SU-DHL-6 (cell line): Measurements from ENCODE around the gene AXIN2.

Source experiments
- H2AFZ ChIP-seq: fragments of 200-600 bp; sonication (generic); 2 replicates; pipeline ENCODE4 v1.6.1; 2014; ENCODE audit warnings: low read depth, mild to moderate bottlenecking, moderate library complexity, mixed read lengths, antibody characterized with exemption, low read length; ENCODE audit not compliant: severe bottlenecking
- H3F3A ChIP-seq: fragments of 200-600 bp; shearing (Covaris generic); 2 replicates; pipeline ENCODE4 v1.6.0; 2016; ENCODE audit warnings: antibody characterized with exemption, mild to moderate bottlenecking; ENCODE audit not compliant: insufficient read depth
- H3K27ac ChIP-seq: fragments of 200-600 bp; sonication (generic); 2 replicates; pipeline ENCODE4 v1.5.1; 2016; ENCODE audit warnings: low read depth, mild to moderate bottlenecking, low read length, moderate library complexity, mixed read lengths
- H3K27me3 ChIP-seq: fragments of 200-600 bp; sonication (generic), shearing (Covaris generic); 2 replicates; pipeline ENCODE4 v1.6.0; 2014; ENCODE audit warnings: mild to moderate bottlenecking, low read length
- H3K36me3 ChIP-seq: fragments of 200-600 bp; sonication (generic); 2 replicates; pipeline ENCODE4 v1.6.1; 2014; ENCODE audit warnings: mild to moderate bottlenecking, low read length, mixed read lengths
- H3K4me2 ChIP-seq: fragments of 300-600, 200-600 bp; shearing (Covaris generic), sonication (generic); 2 replicates; pipeline ENCODE4 v1.6.0; 2014; ENCODE audit warnings: low read length, low read depth, mild to moderate bottlenecking; ENCODE audit not compliant: poor library complexity, severe bottlenecking
- H3K4me3 ChIP-seq: fragments of 200-600 bp; sonication (generic); 2 replicates; pipeline ENCODE4 v1.5.1; 2014; ENCODE audit warnings: antibody characterized with exemption, low read length, mild to moderate bottlenecking, mixed read lengths; ENCODE audit not compliant: insufficient read depth, poor library complexity, severe bottlenecking
- H3K79me2 ChIP-seq: fragments of 200-600 bp; sonication (generic); 2 replicates; pipeline ENCODE4 v1.6.1; 2014; ENCODE audit warnings: mild to moderate bottlenecking, low read length, moderate library complexity; ENCODE audit not compliant: insufficient read depth
- H3K9ac ChIP-seq: fragments of 200-600 bp; sonication (generic); 2 replicates; pipeline ENCODE4 v1.7.0; 2014; ENCODE audit warnings: mild to moderate bottlenecking, low read length
- H3K9me2 ChIP-seq: fragments of 200-600 bp; sonication (generic); replicated peaks from 2 replicates; pipeline ENCODE4 v1.6.1; 2014; ENCODE audit warnings: low read length; ENCODE audit not compliant: insufficient read depth
- H3K9me3 ChIP-seq: fragments of 200-600 bp; sonication (generic); 2 replicates; pipeline ENCODE4 v1.6.1; 2014; ENCODE audit warnings: low read length, mixed read lengths; ENCODE audit not compliant: insufficient read depth
- H4K20me1 ChIP-seq: fragments of 200-600 bp; sonication (generic); 2 replicates; pipeline ENCODE4 v1.6.1; 2014; ENCODE audit warnings: low read depth, mild to moderate bottlenecking, antibody characterized with exemption, low read length, moderate library complexity, mixed read lengths
- EZH2phosphoT487 ChIP-seq: fragments of 200-600 bp; sonication (generic), shearing (Covaris generic); conservative IDR thresholded peaks from 2 replicates; pipeline ENCODE4 v1.6.1; 2018; ENCODE audit warnings: mild to moderate bottlenecking, antibody characterized with exemption, low read length, moderate library complexity, mixed read lengths
- TF ChIP-seq, protein P1 (sequence below): fragments of 200-600 bp; sonication (generic); IDR thresholded peaks from one replicate; pipeline ENCODE4 v1.5.1; 2017; ENCODE audit warnings: antibody characterized with exemption, mild to moderate bottlenecking, low read length, moderate library complexity; ENCODE audit not compliant: insufficient read depth, poor library complexity, severe bottlenecking

Gene AXIN2

DNA sequence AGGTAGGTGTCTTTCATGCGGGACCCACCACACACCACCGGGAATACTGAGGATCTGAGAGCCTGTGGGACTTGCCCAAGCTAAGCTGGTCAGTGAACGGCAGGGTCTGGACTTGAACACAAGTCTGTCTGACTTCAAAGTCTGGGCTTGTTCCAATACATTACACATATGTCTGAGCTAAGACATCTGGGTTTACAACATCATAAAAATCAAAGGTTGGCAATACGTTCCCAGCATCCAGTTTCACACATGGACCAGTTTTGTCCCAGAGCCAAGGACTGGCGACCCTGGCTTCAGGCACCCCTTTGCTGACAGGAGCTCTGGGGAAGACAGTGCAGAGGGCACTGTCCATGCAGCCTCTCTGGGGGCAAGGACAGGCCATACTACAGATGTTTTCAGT lies 27.9 kb upstream of the AXIN2 start:
- Histone ChIP-seq H3K36me3 (no peaks in the 10 kb centered on the region), H4K20me1 (no peaks in the 10 kb centered on the region), H3K9me3 (no peaks in the 10 kb centered on the region), H3K79me2 (no peaks in the 10 kb centered on the region), H3F3A (no peaks in the 10 kb centered on the region), H3K27ac (no peak overlapping the region), H3K27me3 (no peaks in the 10 kb centered on the region), H3K4me2 (no peak overlapping the region), H2AFZ (no peak overlapping the region), H3K9ac (no peak overlapping the region), H3K4me3 (no peak overlapping the region), H3K9me2 (no peaks in the 10 kb centered on the region)
- TF ChIP-seq EZH2phosphoT487, result no peak
- TF ChIP-seq, protein P1, sequence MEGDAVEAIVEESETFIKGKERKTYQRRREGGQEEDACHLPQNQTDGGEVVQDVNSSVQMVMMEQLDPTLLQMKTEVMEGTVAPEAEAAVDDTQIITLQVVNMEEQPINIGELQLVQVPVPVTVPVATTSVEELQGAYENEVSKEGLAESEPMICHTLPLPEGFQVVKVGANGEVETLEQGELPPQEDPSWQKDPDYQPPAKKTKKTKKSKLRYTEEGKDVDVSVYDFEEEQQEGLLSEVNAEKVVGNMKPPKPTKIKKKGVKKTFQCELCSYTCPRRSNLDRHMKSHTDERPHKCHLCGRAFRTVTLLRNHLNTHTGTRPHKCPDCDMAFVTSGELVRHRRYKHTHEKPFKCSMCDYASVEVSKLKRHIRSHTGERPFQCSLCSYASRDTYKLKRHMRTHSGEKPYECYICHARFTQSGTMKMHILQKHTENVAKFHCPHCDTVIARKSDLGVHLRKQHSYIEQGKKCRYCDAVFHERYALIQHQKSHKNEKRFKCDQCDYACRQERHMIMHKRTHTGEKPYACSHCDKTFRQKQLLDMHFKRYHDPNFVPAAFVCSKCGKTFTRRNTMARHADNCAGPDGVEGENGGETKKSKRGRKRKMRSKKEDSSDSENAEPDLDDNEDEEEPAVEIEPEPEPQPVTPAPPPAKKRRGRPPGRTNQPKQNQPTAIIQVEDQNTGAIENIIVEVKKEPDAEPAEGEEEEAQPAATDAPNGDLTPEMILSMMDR, result no peak

DNA sequence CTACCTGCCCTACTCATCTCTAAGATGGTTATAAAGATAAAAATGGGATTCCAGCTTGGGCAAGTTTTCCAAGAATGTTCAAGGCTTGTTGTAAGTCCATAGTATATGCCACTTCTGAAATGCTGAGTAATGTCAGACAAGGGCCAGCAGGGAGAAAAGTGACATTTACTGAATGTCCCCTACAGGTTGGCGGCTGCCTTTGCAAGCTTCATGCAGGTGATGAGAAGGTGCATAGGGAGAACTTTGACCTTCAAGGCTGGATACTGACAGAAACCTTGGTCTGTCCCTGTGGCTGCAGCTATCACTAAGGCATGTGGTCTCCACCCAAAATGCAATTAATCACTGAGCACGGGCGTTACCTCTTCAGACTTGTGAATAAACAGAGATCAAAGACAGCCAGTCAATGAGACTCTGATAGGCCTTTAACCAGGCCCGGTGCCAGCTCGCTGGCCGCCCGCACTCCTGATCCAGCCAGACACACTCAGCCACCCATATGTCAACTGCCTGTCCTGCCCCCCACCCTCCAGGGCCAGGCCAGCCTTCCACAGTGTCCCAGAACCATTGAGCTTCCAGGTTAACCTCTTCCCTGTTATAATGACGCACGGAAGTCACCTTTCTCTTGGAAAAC lies 26.8 kb upstream of the AXIN2 start:
- H3F3A ChIP-seq, result no peaks in the 10 kb centered on the region
- no peak overlapping the region for H3K27ac ChIP-seq
- no peaks in the 10 kb centered on the region for H3K9me2 ChIP-seq
- H2AFZ ChIP-seq, result no peak overlapping the region
- H3K4me3 ChIP-seq, result no peak overlapping the region
- no peaks in the 10 kb centered on the region for H3K36me3 ChIP-seq
- H3K9ac ChIP-seq, result no peak overlapping the region
- TF ChIP-seq, protein P1, result no peak
- no peak for TF ChIP-seq EZH2phosphoT487
- no peaks in the 10 kb centered on the region for H3K9me3 ChIP-seq
- H3K27me3 ChIP-seq, result no peaks in the 10 kb centered on the region
- H3K79me2 ChIP-seq, result no peaks in the 10 kb centered on the region
- no peaks in the 10 kb centered on the region for H4K20me1 ChIP-seq
- H3K4me2 ChIP-seq, result no peak overlapping the region

DNA sequence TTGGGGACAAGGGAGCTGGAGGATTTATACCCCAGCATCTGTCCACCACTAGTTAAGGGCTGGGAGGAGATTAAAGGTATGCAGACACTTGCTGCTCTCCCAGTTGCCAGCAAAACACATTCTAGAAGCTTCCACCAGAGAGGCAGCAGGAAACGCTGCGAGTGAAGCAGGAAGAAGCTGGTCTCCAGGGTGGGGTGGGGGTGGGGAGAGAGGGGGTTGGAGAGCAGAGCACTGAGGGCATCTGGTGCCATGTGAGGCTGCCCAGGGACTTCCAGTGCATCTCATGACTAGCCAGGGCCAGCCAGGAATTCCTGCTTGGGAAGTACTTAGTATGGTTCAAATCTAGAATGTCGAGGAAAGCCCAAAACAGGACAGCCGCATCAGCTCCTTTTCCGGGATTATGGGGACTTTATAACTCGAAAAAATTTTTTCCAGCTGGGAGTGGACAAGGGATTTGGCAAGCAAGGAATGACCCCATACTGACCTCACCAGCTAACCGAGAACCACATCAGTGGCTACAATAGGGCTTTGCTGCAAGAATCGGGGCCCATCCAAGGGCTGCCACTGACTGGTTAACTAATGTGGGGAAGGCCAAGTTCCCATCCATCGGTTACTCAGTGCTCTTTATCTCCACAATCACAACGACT lies 26.2 kb upstream of the AXIN2 start:
- H3K4me3 ChIP-seq, result no peak overlapping the region
- H3K27ac ChIP-seq, result no peak overlapping the region
- H3K27me3 ChIP-seq, result no peaks in the 10 kb centered on the region
- H3K4me2 ChIP-seq, result no peak overlapping the region
- H3K36me3 ChIP-seq, result no peaks in the 10 kb centered on the region
- H3F3A ChIP-seq, result no peaks in the 10 kb centered on the region
- TF ChIP-seq, protein P1, result no peak
- no peak for TF ChIP-seq EZH2phosphoT487
- H3K9me3 ChIP-seq, result no peaks in the 10 kb centered on the region
- H3K79me2 ChIP-seq, result no peaks in the 10 kb centered on the region
- H2AFZ ChIP-seq, result no peak overlapping the region
- no peaks in the 10 kb centered on the region for H3K9me2 ChIP-seq
- H4K20me1 ChIP-seq, result no peaks in the 10 kb centered on the region
- no peak overlapping the region for H3K9ac ChIP-seq
